ENCODE data around the gene SRGAP1.
"Not testable (repeated sequence)": the region's sequence is repeated elsewhere in the genome, so short reads cannot be mapped to it uniquely, and the experiment has no call there.

Gene SRGAP1

DNA sequence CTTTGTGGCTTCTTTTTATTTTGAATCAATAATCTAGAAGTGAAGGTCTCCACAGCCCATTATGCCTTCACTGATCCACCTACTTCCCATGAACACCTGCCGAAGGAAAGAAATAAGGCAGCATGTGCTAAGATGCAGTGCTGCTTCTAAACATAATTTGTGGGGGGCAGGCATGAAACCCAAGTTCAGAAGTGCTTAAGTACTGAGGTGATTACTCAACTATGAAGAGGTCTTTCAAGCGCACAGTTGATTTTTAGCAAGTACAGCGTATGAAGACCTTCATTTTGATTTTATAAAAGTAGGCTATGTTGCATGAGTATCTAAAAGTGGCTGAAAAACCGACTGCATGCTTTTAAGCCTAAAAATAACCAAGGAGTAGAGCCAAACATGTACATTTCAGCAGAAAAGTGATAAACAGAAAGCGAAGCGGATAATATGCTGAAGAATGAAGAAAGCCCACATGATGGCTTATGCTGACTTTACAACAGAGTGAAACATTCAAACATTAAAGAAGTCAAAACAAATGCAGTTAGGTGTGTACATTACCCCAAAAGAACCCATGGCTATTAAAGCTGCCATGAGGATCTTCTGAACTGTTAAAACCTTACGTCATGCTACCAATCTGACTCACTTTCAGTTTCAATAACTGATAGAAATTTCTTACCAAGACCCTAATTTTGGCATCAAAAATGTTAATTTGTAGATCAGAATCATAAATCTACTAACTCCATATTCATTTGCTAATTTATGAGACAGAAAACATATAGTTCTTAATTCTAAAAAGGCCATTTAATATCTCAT lies 348.3 kb downstream of the SRGAP1 start:
- DNase-seq (ENCODE audit: low read depth in 2 of 2, low spot score in 1 of 2) = no peak

DNA sequence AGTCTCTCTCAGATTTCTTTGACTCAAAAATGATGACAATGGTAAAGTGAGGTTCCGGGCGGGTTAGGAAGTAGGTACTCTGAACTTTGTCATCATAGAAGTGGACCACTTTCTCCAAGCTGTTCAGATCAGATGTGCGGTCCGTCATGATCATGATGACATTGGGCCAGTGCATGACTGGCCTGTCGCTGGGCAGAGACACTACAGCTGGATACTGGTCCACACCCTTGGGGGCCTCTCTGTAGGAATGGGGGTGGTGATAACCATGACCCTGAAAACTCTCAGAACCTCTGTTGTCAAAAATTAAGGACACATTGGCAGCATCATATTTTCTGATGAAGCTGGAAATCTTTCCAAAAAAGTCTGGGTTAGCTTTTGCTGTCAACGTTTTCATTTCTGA lies 349.4 kb downstream of the SRGAP1 start:
- no peak for DNase-seq (ENCODE audit: low read depth in 2 of 2, low spot score in 1 of 2)

DNA sequence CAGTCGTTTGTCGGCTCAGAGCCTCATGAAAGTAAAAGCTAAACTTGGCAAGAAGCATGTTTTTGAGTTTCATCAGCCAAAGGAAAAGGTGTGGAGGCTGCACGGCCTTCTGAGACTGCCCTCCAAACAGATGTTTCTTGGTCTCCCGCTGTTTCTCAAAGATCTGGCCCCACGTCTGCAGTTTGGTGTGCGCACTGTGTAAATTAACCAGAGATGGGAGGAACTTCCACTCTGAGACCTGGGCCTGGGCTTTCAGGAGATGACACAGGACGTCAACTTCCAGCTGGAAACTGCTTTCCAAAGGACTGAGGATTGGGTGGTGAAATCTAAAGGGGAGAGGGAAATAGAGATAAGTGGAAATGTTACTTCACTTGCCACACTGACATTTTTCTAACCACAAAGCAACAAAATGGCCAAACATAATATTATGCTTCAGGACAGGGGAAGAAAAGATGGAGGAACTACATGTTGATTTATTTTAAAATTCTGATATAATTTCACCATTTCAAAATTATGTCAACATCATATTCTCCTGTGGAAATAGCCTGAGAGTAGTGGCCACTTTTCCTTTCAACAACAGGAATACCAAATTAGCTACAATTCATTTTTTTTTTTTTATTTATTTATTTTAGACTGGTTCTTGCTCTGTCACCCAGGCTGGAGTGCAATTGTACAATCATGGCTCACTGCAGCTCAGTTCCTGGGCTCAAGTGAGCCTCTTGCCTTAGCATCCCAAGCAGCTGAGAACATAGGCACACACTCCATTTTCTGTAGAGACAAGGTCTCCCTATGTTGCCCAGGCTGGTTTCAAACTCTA lies 350.0 kb downstream of the SRGAP1 start:
- DNase-seq (ENCODE audit: low read depth in 2 of 2, low spot score in 1 of 2) = no peak

DNA sequence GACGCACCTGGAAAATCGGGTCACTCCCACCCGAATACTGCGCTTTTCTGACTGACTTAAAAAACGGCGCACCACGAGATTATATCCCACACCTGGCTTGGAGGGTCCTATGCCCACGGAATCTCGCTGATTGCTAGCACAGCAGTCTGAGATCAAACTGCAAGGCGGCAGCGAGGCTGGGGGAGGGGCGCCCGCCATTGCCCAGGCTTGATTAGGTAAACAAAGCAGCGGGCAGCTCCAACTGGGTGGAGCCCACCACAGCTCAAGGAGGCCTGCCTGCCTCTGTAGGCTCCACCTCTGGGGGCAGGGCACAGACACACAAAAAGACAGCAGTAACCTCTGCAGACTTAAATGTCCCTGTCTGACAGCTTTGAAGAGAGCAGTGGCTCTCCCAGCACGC lies 351.3 kb downstream of the SRGAP1 start:
- DNase-seq (ENCODE audit: low read depth in 2 of 2, low spot score in 1 of 2) = not testable (repeated sequence)

DNA sequence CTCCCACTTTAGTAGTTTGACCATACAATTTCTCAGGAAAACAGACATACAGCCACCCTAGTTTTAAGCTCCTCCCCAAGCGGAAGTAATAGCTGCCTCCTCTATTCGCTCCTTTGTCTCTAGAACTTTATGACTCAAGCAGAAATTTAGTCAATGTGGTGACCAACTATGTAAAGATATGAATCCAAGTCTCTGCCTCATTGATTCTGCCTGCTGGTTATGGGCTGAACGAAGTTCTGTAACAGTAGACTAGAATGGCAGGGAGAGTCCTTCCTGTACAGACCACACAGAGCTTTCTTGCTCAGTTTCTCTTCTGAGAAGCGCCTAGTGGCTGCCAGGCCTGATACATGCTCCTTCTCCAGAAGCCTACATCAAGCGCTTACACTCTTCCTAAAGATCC lies 358.5 kb downstream of the SRGAP1 start:
- DNase-seq (ENCODE audit: low read depth in 2 of 2, low spot score in 1 of 2) = no peak

DNA sequence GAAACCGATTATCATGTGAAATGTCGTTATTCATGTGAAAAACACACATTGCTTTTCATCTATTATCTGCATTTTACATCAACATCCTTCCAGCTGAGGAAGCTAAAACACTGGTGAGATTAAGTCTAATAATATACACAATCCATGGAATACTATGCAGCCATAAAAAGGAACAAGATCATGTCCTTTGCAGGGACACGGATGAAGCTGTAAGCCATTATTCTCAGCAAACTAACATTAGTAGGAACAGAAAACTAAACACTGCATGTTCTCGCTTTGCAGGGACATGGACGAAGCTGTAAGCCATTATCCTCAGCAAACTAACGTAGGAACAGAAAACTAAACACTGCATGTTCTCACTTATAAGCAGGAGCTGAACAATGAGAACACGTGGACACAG lies 359.3 kb downstream of the SRGAP1 start:
- DNase-seq (ENCODE audit: low read depth in 2 of 2, low spot score in 1 of 2) = no peak

DNA sequence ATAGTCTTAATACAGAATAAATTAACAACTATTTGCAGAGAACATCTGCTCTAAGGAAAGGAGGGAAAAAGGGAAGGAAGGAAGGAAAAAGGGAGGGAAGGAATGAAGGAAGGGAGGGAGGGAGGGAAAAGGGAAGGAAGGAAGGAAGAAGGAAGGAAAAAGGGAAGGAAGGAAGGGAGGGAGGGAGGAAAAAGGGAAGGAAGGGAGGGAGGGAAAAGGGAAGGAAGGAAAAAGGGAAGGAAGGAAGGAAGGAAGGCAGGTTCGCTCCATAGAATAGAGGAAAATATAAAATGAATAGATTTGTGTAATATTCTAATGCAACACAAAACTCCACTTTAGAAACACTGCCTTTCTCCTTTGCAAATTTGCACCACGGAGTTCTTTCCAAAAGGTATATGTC lies 361.0 kb downstream of the SRGAP1 start:
- DNase-seq (ENCODE audit: low read depth in 2 of 2, low spot score in 1 of 2) = no peak

DNA sequence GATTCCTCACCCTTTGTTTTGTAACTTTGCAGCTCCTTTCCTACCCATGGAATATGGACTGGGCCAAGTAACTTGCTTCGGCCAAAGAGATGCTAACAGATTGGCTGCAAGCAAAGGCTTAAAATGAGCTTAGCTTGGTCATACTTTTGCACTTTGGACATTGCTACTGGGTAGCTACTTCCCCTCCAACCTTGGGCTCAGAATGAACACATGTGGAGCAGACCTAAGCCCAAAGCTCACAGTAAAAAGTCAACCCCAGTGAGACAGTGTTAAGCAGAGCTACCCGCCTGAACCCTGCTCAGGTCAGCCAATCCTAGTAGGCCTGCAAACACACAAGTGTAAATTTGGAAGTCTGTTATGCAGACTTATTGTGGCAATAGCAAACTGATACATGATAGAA lies 363.0 kb downstream of the SRGAP1 start:
- DNase-seq (ENCODE audit: low read depth in 2 of 2, low spot score in 1 of 2) = no peak
